HFF-Myc (cell line): ENCODE data around the gene TELO2.
A peak's percentile ranks its signal among the peaks of the same experiment; 100 is the strongest.

Experiments used
- DNase-seq: peaks from one replicate; pipeline ENCODE4 v3.0.0-alpha.2; 2011; ENCODE audit warnings: low read depth; ENCODE audit errors: extremely low read depth
- H3K4me3 ChIP-seq: replicated peaks from 2 replicates; pipeline ENCODE4 v1.5.1; 2011; ENCODE audit warnings: low read depth, mild to moderate bottlenecking, control low read depth, low read length
- TF ChIP-seq, protein P1 (sequence below): IDR thresholded peaks from 2 replicates; pipeline ENCODE4 v1.5.1; 2012; ENCODE audit warnings: mild to moderate bottlenecking, low read depth, low read length, control low read depth; ENCODE audit errors: missing control alignments

TELO2 gene

DNA sequence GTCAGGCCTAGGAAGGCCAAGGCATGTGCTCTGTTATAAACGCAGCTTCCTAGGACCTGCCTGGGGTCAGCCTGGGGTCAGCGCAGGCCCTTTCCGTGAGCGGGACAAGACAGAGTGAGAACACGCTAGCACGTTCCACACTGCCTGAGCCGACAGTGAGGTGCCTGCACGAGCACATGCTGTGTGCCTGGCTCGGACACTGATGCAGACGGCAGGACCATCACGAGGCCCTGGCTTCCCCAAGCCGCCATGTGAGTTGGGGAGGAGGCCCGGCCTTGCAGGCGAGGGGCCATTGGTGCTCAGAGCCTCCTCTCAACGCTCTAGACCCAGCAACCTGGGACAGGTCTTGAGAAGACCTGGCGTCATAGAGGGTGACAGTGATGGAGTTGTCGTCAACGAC is 49.4 kb downstream of the TELO2 start:
- TF ChIP-seq, protein P1, sequence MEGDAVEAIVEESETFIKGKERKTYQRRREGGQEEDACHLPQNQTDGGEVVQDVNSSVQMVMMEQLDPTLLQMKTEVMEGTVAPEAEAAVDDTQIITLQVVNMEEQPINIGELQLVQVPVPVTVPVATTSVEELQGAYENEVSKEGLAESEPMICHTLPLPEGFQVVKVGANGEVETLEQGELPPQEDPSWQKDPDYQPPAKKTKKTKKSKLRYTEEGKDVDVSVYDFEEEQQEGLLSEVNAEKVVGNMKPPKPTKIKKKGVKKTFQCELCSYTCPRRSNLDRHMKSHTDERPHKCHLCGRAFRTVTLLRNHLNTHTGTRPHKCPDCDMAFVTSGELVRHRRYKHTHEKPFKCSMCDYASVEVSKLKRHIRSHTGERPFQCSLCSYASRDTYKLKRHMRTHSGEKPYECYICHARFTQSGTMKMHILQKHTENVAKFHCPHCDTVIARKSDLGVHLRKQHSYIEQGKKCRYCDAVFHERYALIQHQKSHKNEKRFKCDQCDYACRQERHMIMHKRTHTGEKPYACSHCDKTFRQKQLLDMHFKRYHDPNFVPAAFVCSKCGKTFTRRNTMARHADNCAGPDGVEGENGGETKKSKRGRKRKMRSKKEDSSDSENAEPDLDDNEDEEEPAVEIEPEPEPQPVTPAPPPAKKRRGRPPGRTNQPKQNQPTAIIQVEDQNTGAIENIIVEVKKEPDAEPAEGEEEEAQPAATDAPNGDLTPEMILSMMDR = no peak
- no peak for DNase-seq
- H3K4me3 ChIP-seq = no peak overlapping the region

- TF ChIP-seq, protein P1 = peak; percentile 11
- DNase-seq = peak; percentile 61
- no peak overlapping the region for H3K4me3 ChIP-seq
Observed at GRCh38 chr16:1543085-1543896, 50.1 kb downstream of the TELO2 start.

GRCh38 chr16:1545044-1546040 is 52.2 kb downstream of the TELO2 start:
- H3K4me3 ChIP-seq = no peak overlapping the region
- no peak for DNase-seq
- TF ChIP-seq, protein P1 = no peak

DNA sequence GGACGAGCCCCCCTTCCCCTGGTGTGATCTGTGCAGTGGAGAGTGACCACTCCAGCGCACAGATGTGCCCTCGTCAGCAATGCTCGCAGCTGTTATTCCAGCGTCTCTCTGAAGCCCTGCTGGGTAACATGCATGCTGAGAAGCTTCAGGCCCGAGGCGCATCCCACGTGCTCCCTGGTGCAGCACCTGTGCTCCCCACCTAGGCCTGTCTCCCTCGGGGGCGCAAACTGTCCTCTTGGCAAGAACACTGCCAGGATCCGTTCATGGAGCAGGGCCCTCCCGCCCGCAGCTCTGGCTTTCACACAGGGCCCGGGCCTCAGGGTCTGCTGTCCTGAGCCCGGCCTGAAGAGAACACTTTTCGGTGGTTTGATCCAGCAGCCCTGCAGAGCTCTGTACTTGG is 53.3 kb downstream of the TELO2 start:
- no peak overlapping the region for H3K4me3 ChIP-seq
- TF ChIP-seq, protein P1 = no peak
- DNase-seq = no peak

GRCh38 chr16:1548233-1548632 is 55.1 kb downstream of the TELO2 start:
- DNase-seq = no peak
- H3K4me3 ChIP-seq = no peak overlapping the region
- TF ChIP-seq, protein P1 = no peak

- TF ChIP-seq, protein P1 = no peak
- DNase-seq = no peak
- H3K4me3 ChIP-seq = no peak overlapping the region
Observed at GRCh38 chr16:1548727-1549126, 55.6 kb downstream of the TELO2 start.
